Left ventricle myocardium superior (tissue), 1 donor: ENCODE data around the gene GLT6D1. TPM values are rescaled to one million over a fixed set of nuclear protein-coding genes. Genes with fewer than 3 reads are reported as not detected.
"Not testable (repeated sequence)": the region's sequence is repeated elsewhere in the genome, so short reads cannot be mapped to it uniquely, and the experiment has no call there.

ENCODE experiments used
- ATAC-seq: fragments of 200-7000 bp; cut with Tn5 transposase; one replicate; pipeline ENCODE4 v1.9.1; 2020; ENCODE audit warnings: mild to moderate bottlenecking, moderate library complexity
- DNase-seq: peaks from one replicate; pipeline ENCODE4 v3.0.0-alpha.2; 2020
- intact Hi-C: fragments of 100-400 bp; cut with micrococcal nuclease; formaldehyde crosslinking; loops from one replicate; pipeline ENCODE4 v1.11.0; 2022
- long read RNA-seq: library from polyadenylated mRNA; unstranded; transcript quantifications from one replicate; pipeline ENCODE4 v2.0.0, GENCODE V29; 2021
- total RNA-seq: library from RNA; stranded (reverse); fragmentation: NEBNext Ultra II Directional; extraction: Animal tissue kit (Norgen Biotek cat#: 25700); gene quantifications from one replicate; pipeline ENCODE4 v1.2.1, GENCODE V29; 2021
- donor health status: DM: no; HTN: yes; CAD: no; lungs with severe emphysema.

Gene GLT6D1
- total RNA-seq = not detected
- long read RNA-seq = 0 reads

GRCh38 chr9:135639196-135639595 is at the start of gene GLT6D1:
TSS of gene GLT6D1 (minus strand) at chr9:135639540. CDS start at chr9:135639187, 353 bp downstream.
- DNase-seq (no peak), ATAC-seq (no peak)
- intact Hi-C loops = no loop called here

- ATAC-seq (no peak), DNase-seq (no peak)
- intact Hi-C loops = no loop called here
Measured at GRCh38 chr9:135689011-135689410, 49.7 kb upstream of the GLT6D1 start.

GRCh38 chr9:135687216-135687615 is 47.9 kb upstream of the GLT6D1 start:
- intact Hi-C loops = no loop called here
- DNase-seq (no peak), ATAC-seq (no peak)

- intact Hi-C loops = no loop called here
- no peak for DNase-seq
- no peak for ATAC-seq
Measured at GRCh38 chr9:135684691-135685090, 45.4 kb upstream of the GLT6D1 start.

- intact Hi-C loops = no loop called here
- no peak for DNase-seq
- no peak for ATAC-seq
Measured at GRCh38 chr9:135683401-135684034, 44.2 kb upstream of the GLT6D1 start.

- intact Hi-C loops = no loop called here
- ATAC-seq = no peak
- no peak for DNase-seq
Measured at GRCh38 chr9:135681161-135681560, 41.8 kb upstream of the GLT6D1 start.

GRCh38 chr9:135680056-135680455 is 40.7 kb upstream of the GLT6D1 start:
- DNase-seq (no peak), ATAC-seq (no peak)

GRCh38 chr9:135678236-135679017 is 39.1 kb upstream of the GLT6D1 start:
- ATAC-seq = no peak
- intact Hi-C loops = no loop called here
- DNase-seq = no peak

More at GRCh38 chr9:135680056-135680455, 40.7 kb upstream of the GLT6D1 start:
- intact Hi-C loops = no loop called here

- intact Hi-C loops = no loop called here
- ATAC-seq (no peak), DNase-seq (no peak)
Measured at GRCh38 chr9:135677641-135678168, 38.4 kb upstream of the GLT6D1 start.

GRCh38 chr9:135676891-135677290 is 37.6 kb upstream of the GLT6D1 start:
- no peak for DNase-seq
- ATAC-seq = no peak
- intact Hi-C loops = no loop called here

- intact Hi-C loops = no loop called here
- DNase-seq (peak; percentile 3), ATAC-seq (no peak)
Measured at GRCh38 chr9:135674977-135675376, 35.6 kb upstream of the GLT6D1 start.

- ATAC-seq (no peak), DNase-seq (peak; percentile 3)
- intact Hi-C loops = no loop called here
Measured at GRCh38 chr9:135673941-135674340, 34.6 kb upstream of the GLT6D1 start.

- intact Hi-C loops, ATAC-seq, DNase-seq: not testable (repeated sequence)
Measured at GRCh38 chr9:135672786-135673185, 33.4 kb upstream of the GLT6D1 start.

- intact Hi-C loops = no loop called here
- no peak for DNase-seq
- no peak for ATAC-seq
Measured at GRCh38 chr9:135671591-135672041, 32.3 kb upstream of the GLT6D1 start.

- no peak for ATAC-seq
- DNase-seq = no peak
- intact Hi-C loops = no loop called here
Measured at GRCh38 chr9:135670721-135671590, 31.6 kb upstream of the GLT6D1 start.

- ATAC-seq = no peak
- intact Hi-C loops = no loop called here
- no peak for DNase-seq
Measured at GRCh38 chr9:135669616-135670285, 30.4 kb upstream of the GLT6D1 start.

GRCh38 chr9:135669018-135669417 is 29.7 kb upstream of the GLT6D1 start:
- DNase-seq, intact Hi-C loops, ATAC-seq: not testable (repeated sequence)

GRCh38 chr9:135667463-135668001 is 28.2 kb upstream of the GLT6D1 start:
- intact Hi-C loops = no loop called here
- no peak for DNase-seq
- no peak for ATAC-seq
